ENCODE data around the gene HPS6.

GRCh38 chr10:102069071-102069470, 3.9 kb downstream of the HPS6 start:
- TF ChIP-seq ZFP3 (CRISPR knock-in tag; IDR thresholded peaks at IDR 0.05): no peak
- TF ChIP-seq ZNF70 (CRISPR knock-in tag; IDR thresholded peaks at IDR 0.05): no peak
- TF ChIP-seq, protein P1, sequence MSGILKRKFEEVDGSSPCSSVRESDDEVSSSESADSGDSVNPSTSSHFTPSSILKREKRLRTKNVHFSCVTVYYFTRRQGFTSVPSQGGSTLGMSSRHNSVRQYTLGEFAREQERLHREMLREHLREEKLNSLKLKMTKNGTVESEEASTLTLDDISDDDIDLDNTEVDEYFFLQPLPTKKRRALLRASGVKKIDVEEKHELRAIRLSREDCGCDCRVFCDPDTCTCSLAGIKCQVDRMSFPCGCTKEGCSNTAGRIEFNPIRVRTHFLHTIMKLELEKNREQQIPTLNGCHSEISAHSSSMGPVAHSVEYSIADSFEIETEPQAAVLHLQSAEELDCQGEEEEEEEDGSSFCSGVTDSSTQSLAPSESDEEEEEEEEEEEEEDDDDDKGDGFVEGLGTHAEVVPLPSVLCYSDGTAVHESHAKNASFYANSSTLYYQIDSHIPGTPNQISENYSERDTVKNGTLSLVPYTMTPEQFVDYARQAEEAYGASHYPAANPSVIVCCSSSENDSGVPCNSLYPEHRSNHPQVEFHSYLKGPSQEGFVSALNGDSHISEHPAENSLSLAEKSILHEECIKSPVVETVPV (CRISPR knock-in tag; IDR thresholded peaks at IDR 0.05): no peak
- no peak for TF ChIP-seq TOX (CRISPR knock-in tag; IDR thresholded peaks at IDR 0.05; ENCODE audit: borderline replicate concordance)
- no peak for TF ChIP-seq POU6F1 (CRISPR knock-in tag; IDR thresholded peaks at IDR 0.05; ENCODE audit: borderline replicate concordance, low read depth)

Measured in SK-N-SH treated with all-trans-retinoic acid at 6 μM for 48 hours (cell line).